Measurements from ENCODE around the gene TBCD. TPM values are rescaled to one million over a fixed set of nuclear protein-coding genes. Genes with fewer than 3 reads are reported as not detected.
A peak's percentile ranks its signal among the peaks of the same experiment; 100 is the strongest.

The TBCD gene
- total and polyA plus RNA-seq, 9 of the 15 experiments (the other 6 are each of a cell fraction or from before 2014, with no cell fraction given) = 8.9 to 98.5 (median 28.0) TPM

- H3K27me3 ChIP-seq (ENCODE audit: control insufficient read depth in 2 of 2, insufficient read depth in 2 of 2, low read length in 2 of 2) = no peaks in the 10 kb centered on the region
- H3K9ac ChIP-seq (ENCODE audit: insufficient read depth in 1 of 2, low read depth in 2 of 2, low read length in 2 of 2) = no peak overlapping the region
- WGBS (ENCODE audit: insufficient coverage, low coverage, missing lambda C conversion rate) = 91% methylated on average over 12 of the region's 13 CpGs
- H3K27ac ChIP-seq (ENCODE audit: extremely low read depth, low read depth, low read length) = no peak overlapping the region
- H3K36me3 ChIP-seq (ENCODE audit: control insufficient read depth, insufficient read depth, low read length) = peaks cover 76% of the 10 kb centered on the region
- ChIA-PET POLR2A (interaction anchor here (0.6 kb wide), 1 partner anchor 113 kb away, joined by 3 read pairs; no protein-coding TSS in a partner anchor), CTCF (ENCODE audit: low intra/inter-chr PET ratio) (no interaction called here)
- H3K4me1 ChIP-seq (replicated peaks in 1 of 2; ENCODE audit: control insufficient read depth in 2 of 2, insufficient read depth in 2 of 2, low read length in 2 of 2) = 0 out of 5 replicates have a peak, but pooled peaks cover 0 to 3% of the 10 kb centered on the region in 2 experiments
- DNase-seq (ENCODE audit: extremely low read depth in 1 of 4, low spot score in 3 of 4) = peak in 1 of 4 experiments; percentile 10
- H3K4me2 ChIP-seq (ENCODE audit: insufficient read depth, low read length) = no peak overlapping the region
- peaks cover 5% of the 10 kb centered on the region; the same call in 1 of the 3 replicates for H3K79me2 ChIP-seq (ENCODE audit: control insufficient read depth, insufficient read depth, low read length)
- in situ Hi-C loops (cut with MboI) = no loop called here
- no peak overlapping the region for H3K4me3 ChIP-seq
- H4K20me1 ChIP-seq (replicated peaks; ENCODE audit: control insufficient read depth, insufficient read depth, low read length) = no peaks in the 10 kb centered on the region
- no peaks in the 10 kb centered on the region for H3K9me1 ChIP-seq (ENCODE audit: control insufficient read depth, insufficient read depth, low read length)
- BruUV-seq (replicated peaks) = no TSS peak
- H3K9me3 ChIP-seq (replicated peaks; ENCODE audit: control insufficient read depth, insufficient read depth, low read depth, low read length) = no peaks in the 10 kb centered on the region
- H2AFZ ChIP-seq (ENCODE audit: low read depth, low read length) = no peak overlapping the region
- FAIRE-seq = no peak
- ATAC-seq = no peak
- intact Hi-C loops (cut with micrococcal nuclease) = loop anchor here (5.0 kb wide), 1 partner anchor 413 kb away; no protein-coding TSS in a partner anchor
- TF ChIP-seq ZNF3 (CRISPR knock-in tag; IDR thresholded peaks at IDR 0.05) (no peak), CHD2 (IDR thresholded peaks at IDR 0.05; ENCODE audit: low read depth, low read length) (no peak), ZBTB40 (IDR thresholded peaks at IDR 0.05) (no peak), ZBTB40 (CRISPR knock-in tag; IDR thresholded peaks at IDR 0.05) (no peak), CREB3L1 (IDR thresholded peaks at IDR 0.05; ENCODE audit: borderline replicate concordance, low read depth) (no peak), ZNF583 (CRISPR knock-in tag; IDR thresholded peaks at IDR 0.05) (no peak), ZNF124 (CRISPR knock-in tag; IDR thresholded peaks at IDR 0.05) (no peak), PHB (CRISPR knock-in tag; IDR thresholded peaks at IDR 0.05) (no peak)
- TF ChIP-seq, protein P1, sequence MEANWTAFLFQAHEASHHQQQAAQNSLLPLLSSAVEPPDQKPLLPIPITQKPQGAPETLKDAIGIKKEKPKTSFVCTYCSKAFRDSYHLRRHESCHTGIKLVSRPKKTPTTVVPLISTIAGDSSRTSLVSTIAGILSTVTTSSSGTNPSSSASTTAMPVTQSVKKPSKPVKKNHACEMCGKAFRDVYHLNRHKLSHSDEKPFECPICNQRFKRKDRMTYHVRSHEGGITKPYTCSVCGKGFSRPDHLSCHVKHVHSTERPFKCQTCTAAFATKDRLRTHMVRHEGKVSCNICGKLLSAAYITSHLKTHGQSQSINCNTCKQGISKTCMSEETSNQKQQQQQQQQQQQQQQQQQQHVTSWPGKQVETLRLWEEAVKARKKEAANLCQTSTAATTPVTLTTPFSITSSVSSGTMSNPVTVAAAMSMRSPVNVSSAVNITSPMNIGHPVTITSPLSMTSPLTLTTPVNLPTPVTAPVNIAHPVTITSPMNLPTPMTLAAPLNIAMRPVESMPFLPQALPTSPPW (CRISPR knock-in tag; IDR thresholded peaks at IDR 0.05) = no peak
These were observed 13.5 kb downstream of the TBCD start for GRCh38 chr17:82765371-82765770.
